ENCODE data around the gene ZBED2. TPM values are rescaled to one million over a fixed set of nuclear protein-coding genes. Genes with fewer than 3 reads are reported as not detected.

ZBED2 gene
- total and polyA plus RNA-seq, 2 of the 8 experiments (the other 6 are each of a cell fraction or from before 2014, with no cell fraction given): not detected

- POLR2A ChIA-PET (ENCODE audit: partially characterized antibody): no interaction called here
- CTCF ChIA-PET (ENCODE audit: partially characterized antibody): interaction anchor here (0.6 to 1.2 kb wide), 2 partner anchors 122 to 1635 kb away, joined by 3 read pairs; no protein-coding TSS in a partner anchor
- Histone ChIP-seq H4K8ac (ENCODE audit: extremely low read depth, insufficient read depth, low read length) (no peak overlapping the region), H3K18ac (ENCODE audit: extremely low read depth, low read length) (no peak overlapping the region), H3K4ac (replicated peaks; ENCODE audit: insufficient read length, low read depth, low read length) (no peak overlapping the region), H2AK5ac (ENCODE audit: low read depth, low read length) (no peak overlapping the region), H3K4me3 (ENCODE audit: extremely low read depth in 1 of 4, insufficient read depth in 2 of 4, low read depth in 3 of 4, low read length in 4 of 4) (no peak overlapping the region), H3K56ac (replicated peaks; ENCODE audit: insufficient read length, low read depth, low read length) (no peak overlapping the region), H3K79me1 (ENCODE audit: low read depth, low read length) (no peaks in the 10 kb centered on the region), H3K9ac (replicated peaks in 1 of 4; ENCODE audit: extremely low read depth in 1 of 4, low read depth in 3 of 4, low read length in 3 of 4) (no peak overlapping the region), H3K23me2 (ENCODE audit: low read depth, low read length) (no peaks in the 10 kb centered on the region), H4K20me1 (replicated peaks in 1 of 2; ENCODE audit: control insufficient read depth in 1 of 2, insufficient read depth in 2 of 2, low read length in 2 of 2) (no peaks in the 10 kb centered on the region), H2BK5ac (ENCODE audit: low read depth, low read length) (no peak overlapping the region), H2BK12ac (ENCODE audit: low read depth, low read length) (no peak overlapping the region), H3K9me3 (ENCODE audit: insufficient read depth in 2 of 2, low read depth in 1 of 2, low read length in 1 of 2) (no peaks in the 10 kb centered on the region), H3K4me2 (ENCODE audit: insufficient read depth in 1 of 2, low read depth in 2 of 2, low read length in 2 of 2) (no peak overlapping the region), H3K23ac (ENCODE audit: insufficient read length) (no peak overlapping the region), H4K91ac (replicated peaks; ENCODE audit: insufficient read length, low read length) (no peak overlapping the region), H2BK120ac (replicated peaks; ENCODE audit: low read depth, low read length) (no peak overlapping the region), H4K5ac (ENCODE audit: insufficient read length, low read depth, low read length) (no peak overlapping the region), H2AFZ (ENCODE audit: low read length) (no peak overlapping the region), H3K27ac (ENCODE audit: low read depth, low read length) (no peak overlapping the region), H2BK15ac (ENCODE audit: low read length) (no peak overlapping the region), H2BK20ac (ENCODE audit: low read length) (no peak overlapping the region), H3K14ac (ENCODE audit: insufficient read length) (no peak overlapping the region), H3K4me1 (replicated peaks in 1 of 4; ENCODE audit: control insufficient read depth in 3 of 4, insufficient read depth in 4 of 4, low read length in 3 of 4) (no peaks in the 10 kb centered on the region), H3K36me3 (ENCODE audit: control insufficient read depth in 2 of 4, insufficient read depth in 4 of 4, low read length in 3 of 4) (no peaks in the 10 kb centered on the region), H3K79me2 (ENCODE audit: control insufficient read depth in 1 of 2, insufficient read depth in 2 of 2, low read length in 2 of 2) (no peaks in the 10 kb centered on the region), H3K27me3 (replicated peaks in 1 of 4; ENCODE audit: control insufficient read depth in 3 of 4, extremely low read depth in 1 of 4, insufficient read depth in 3 of 4, low read length in 3 of 4) (no peaks in the 10 kb centered on the region)
- DNase-seq (ENCODE audit: low read depth in 1 of 2, low spot score in 2 of 2) (no peak), FAIRE-seq (no peak)
- TF ChIP-seq NANOG (IDR thresholded peaks at IDR 0.05; ENCODE audit: insufficient read depth, low read depth, low read length, poor library complexity, severe bottlenecking) (no peak), CBX5 (IDR thresholded peaks at IDR 0.05; ENCODE audit: low read depth, low read length) (no peak), SIN3A (conservative IDR thresholded peaks at IDR 0.05 in 1 of 2, IDR thresholded peaks at IDR 0.05 in 1 of 2; ENCODE audit: low read depth in 1 of 2, low read length in 2 of 2) (no peak), POLR2AphosphoS5 (IDR thresholded peaks at IDR 0.05; ENCODE audit: low read depth, low read length) (no peak), SAP30 (IDR thresholded peaks at IDR 0.05; ENCODE audit: insufficient read depth, insufficient replicate concordance, low read length) (no peak), SIX5 (IDR thresholded peaks at IDR 0.05; ENCODE audit: low read depth, low read length) (no peak), SP1 (IDR thresholded peaks at IDR 0.05; ENCODE audit: low read depth, low read length) (no peak), CREB1 (IDR thresholded peaks at IDR 0.05) (no peak), CTBP2 (IDR thresholded peaks at IDR 0.05; ENCODE audit: borderline replicate concordance, insufficient read depth, insufficient read length, low read length) (no peak), RNF2 (IDR thresholded peaks at IDR 0.05; ENCODE audit: borderline replicate concordance, low read depth, low read length, missing control alignments, poor library complexity, severe bottlenecking) (no peak), PHF8 (conservative IDR thresholded peaks at IDR 0.05; ENCODE audit: low read depth, low read length) (no peak), EZH2 (IDR thresholded peaks at IDR 0.05; ENCODE audit: low read depth, low read length, severe bottlenecking) (no peak), RAD21 (IDR thresholded peaks at IDR 0.05 in 1 of 2, conservative IDR thresholded peaks at IDR 0.05 in 1 of 2; ENCODE audit: low read depth in 2 of 2, low read length in 2 of 2) (no peak), JUN (IDR thresholded peaks at IDR 0.05; ENCODE audit: low read depth, low read length) (no peak), SP4 (IDR thresholded peaks at IDR 0.05; ENCODE audit: low read length) (no peak)
Observed at GRCh38 chr3:111592143-111592542, 3.0 kb downstream of the ZBED2 start.

Data from H1 (cell line).